H9 (cell line): ENCODE data around the gene CCDC27. TPM values are rescaled to one million over a fixed set of nuclear protein-coding genes. Genes with fewer than 3 reads are reported as not detected.

ENCODE experiments used
- DNase-seq: peaks from one replicate; pipeline ENCODE4 v3.0.0-alpha.2; 2017
- H2AFZ ChIP-seq: one replicate; pipeline ENCODE4 v1.6.1; 2013; ENCODE audit warnings: mild to moderate bottlenecking, low read length, control low read depth, moderate library complexity
- H2AK5ac ChIP-seq: 2 replicates; pipeline ENCODE4 v1.6.1; 2013; ENCODE audit warnings: low read length, control low read depth, mixed read lengths; ENCODE audit not compliant: insufficient read length
- H2BK120ac ChIP-seq: one replicate; pipeline ENCODE4 v1.6.1; 2013; ENCODE audit warnings: low read depth, mild to moderate bottlenecking, low read length, control low read depth, inconsistent platforms; ENCODE audit not compliant: poor library complexity, severe bottlenecking
- H2BK12ac ChIP-seq: 2 replicates; pipeline ENCODE4 v1.6.1; 2013; ENCODE audit warnings: low read length, control low read depth, mixed read lengths, low read depth; ENCODE audit not compliant: insufficient read length
- H2BK15ac ChIP-seq: 2 replicates; pipeline ENCODE4 v1.6.1; 2013; ENCODE audit warnings: low read depth, low read length, control low read depth
- H2BK20ac ChIP-seq: one replicate; pipeline ENCODE4 v1.6.1; 2013; ENCODE audit warnings: low read depth, mild to moderate bottlenecking, low read length, control low read depth, inconsistent platforms; ENCODE audit not compliant: poor library complexity, severe bottlenecking
- H2BK5ac ChIP-seq: 2 replicates; pipeline ENCODE4 v1.6.1; 2013; ENCODE audit warnings: low read length, control low read depth, mixed read lengths; ENCODE audit not compliant: insufficient read length
- H3K14ac ChIP-seq: 2 replicates; pipeline ENCODE4 v1.6.1; 2013; ENCODE audit warnings: low read length, control low read depth; ENCODE audit not compliant: insufficient read depth
- H3K18ac ChIP-seq: 2 replicates; pipeline ENCODE4 v1.6.1; 2013; ENCODE audit warnings: low read depth, mild to moderate bottlenecking, mixed read lengths, low read length, control low read depth; ENCODE audit not compliant: insufficient read length
- H3K23ac ChIP-seq: 2 replicates; pipeline ENCODE4 v1.6.1; 2013; ENCODE audit warnings: low read length, control low read depth, mixed read lengths, low read depth; ENCODE audit not compliant: insufficient read length
- H3K23me2 ChIP-seq: 2 replicates; pipeline ENCODE4 v1.6.1; 2013; ENCODE audit warnings: low read depth, mild to moderate bottlenecking, mixed read lengths, low read length, control low read depth; ENCODE audit not compliant: insufficient read length, poor library complexity, severe bottlenecking
- H3K27ac ChIP-seq: 2 replicates; pipeline ENCODE4 v1.5.1; 2013; ENCODE audit warnings: low read length, control low read depth, mixed read lengths, low read depth; ENCODE audit not compliant: insufficient read length
- H3K27me3 ChIP-seq: 2 replicates; pipeline ENCODE4 v1.6.1; 2013; ENCODE audit warnings: low read length, control low read depth, inconsistent platforms; ENCODE audit not compliant: insufficient read depth
- H3K4ac ChIP-seq: 2 replicates; pipeline ENCODE4 v1.6.1; 2013; ENCODE audit warnings: low read depth, mild to moderate bottlenecking, control low read depth, inconsistent platforms, low read length, moderate library complexity
- H3K4me1 ChIP-seq: 2 replicates; pipeline ENCODE4 v1.6.1; 2013; ENCODE audit warnings: low read length, control low read depth, inconsistent platforms; ENCODE audit not compliant: insufficient read depth
- H3K4me2 ChIP-seq: 2 replicates; pipeline ENCODE4 v1.6.1; 2013; ENCODE audit warnings: low read length, control low read depth, mixed read lengths; ENCODE audit not compliant: insufficient read length, insufficient read depth
- H3K56ac ChIP-seq: 2 replicates; pipeline ENCODE4 v1.6.1; 2013; ENCODE audit warnings: low read depth, mild to moderate bottlenecking, mixed read lengths, low read length, control low read depth; ENCODE audit not compliant: insufficient read length
- H3K79me1 ChIP-seq: 2 replicates; pipeline ENCODE4 v1.6.1; 2013; ENCODE audit warnings: low read depth, mild to moderate bottlenecking, moderate library complexity, low read length, control low read depth, inconsistent platforms; ENCODE audit not compliant: insufficient read depth, poor library complexity, severe bottlenecking
- H3K79me2 ChIP-seq: 2 replicates; pipeline ENCODE4 v1.6.1; 2013; ENCODE audit warnings: low read length, control low read depth, inconsistent platforms; ENCODE audit not compliant: insufficient read depth
- H3K9ac ChIP-seq: 2 replicates; pipeline ENCODE4 v1.6.1; 2013; ENCODE audit warnings: low read length, control low read depth, mixed read lengths; ENCODE audit not compliant: insufficient read length; ENCODE audit errors: extremely low read depth
- H3K9me3 ChIP-seq: one replicate; pipeline ENCODE4 v1.6.1; 2013; ENCODE audit warnings: low read depth, low read length, inconsistent platforms; ENCODE audit not compliant: control insufficient read depth
- H3T11ph ChIP-seq: one replicate; pipeline ENCODE4 v1.6.1; 2013; ENCODE audit warnings: mild to moderate bottlenecking, low read length, control low read depth, inconsistent platforms
- H4K20me1 ChIP-seq: one replicate; pipeline ENCODE4 v1.6.1; 2013; ENCODE audit not compliant: control insufficient read depth, insufficient read length, insufficient read depth
- H4K5ac ChIP-seq: 2 replicates; pipeline ENCODE4 v1.6.1; 2013; ENCODE audit warnings: low read depth, mild to moderate bottlenecking, mixed read lengths, low read length, control low read depth; ENCODE audit not compliant: insufficient read length
- H4K8ac ChIP-seq: replicated peaks from 2 replicates; pipeline ENCODE4 v1.6.1; 2013; ENCODE audit warnings: low read length, control low read depth, mixed read lengths, low read depth; ENCODE audit not compliant: insufficient read length
- H4K91ac ChIP-seq: 2 replicates; pipeline ENCODE4 v1.6.1; 2013; ENCODE audit warnings: low read depth, mild to moderate bottlenecking, moderate library complexity, mixed read lengths, low read length, control low read depth; ENCODE audit not compliant: insufficient read length
- H3K27ac Mint-ChIP-seq, 3 experiments: 2 replicates in 2 of 3; 3 replicates in 1 of 3; pipeline ENCODE4 v1.8.0; 2020 to 2021; ENCODE audit warnings: mixed read lengths in 3 of 3, mild to moderate bottlenecking in 1 of 3, moderate library complexity in 1 of 3
- H3K27me3 Mint-ChIP-seq: 2 replicates; pipeline ENCODE4 v1.8.0; 2021; ENCODE audit warnings: low read depth, mild to moderate bottlenecking, moderate library complexity, mixed read lengths
- H3K36me3 Mint-ChIP-seq, 3 experiments: 2 replicates in 2 of 3; 3 replicates in 1 of 3; pipeline ENCODE4 v1.8.0; 2020 to 2021; ENCODE audit warnings: low read depth in 3 of 3, mixed read lengths in 3 of 3; ENCODE audit not compliant: insufficient read depth in 1 of 3
- H3K4me1 Mint-ChIP-seq, 2 experiments: 2 replicates each; pipeline ENCODE4 v1.8.0; 2020; ENCODE audit warnings: mixed read lengths in 2 of 2
- H3K4me3 Mint-ChIP-seq, 2 experiments: 2 replicates in 1 of 2; 3 replicates in 1 of 2; pipeline ENCODE4 v1.8.0; 2020 to 2021; ENCODE audit warnings: mild to moderate bottlenecking in 2 of 2, mixed read lengths in 2 of 2, moderate library complexity in 1 of 2
- H3K9me3 Mint-ChIP-seq, 2 experiments: 2 replicates in 1 of 2; 3 replicates in 1 of 2; pipeline ENCODE4 v1.8.0; 2020; ENCODE audit warnings: mild to moderate bottlenecking in 2 of 2, mixed read lengths in 2 of 2, moderate library complexity in 1 of 2
- CTCF ChIP-seq: fragments of 200-600 bp; sonication (generic); conservative IDR thresholded peaks from 3 replicates; pipeline ENCODE4 v1.8.0; 2021; ENCODE audit warnings: antibody characterized with exemption, mild to moderate bottlenecking
- whole genome bisulfite sequencing: extraction: QIAGEN DNeasy Blood & Tissue Kit; methylation state at CpG from one replicate; pipeline ENCODE4 v1.1.7; 2013; ENCODE audit warnings: missing lambda C conversion rate, low lambda C conversion rate, mixed read lengths; ENCODE audit not compliant: insufficient read length; ENCODE audit errors: extremely low coverage; 5-methylcytosine and 5-hydroxymethylcytosine counted together
- total RNA-seq: library from RNA; stranded (reverse); gene quantifications from 2 replicates; pipeline ENCODE4 v1.2.1, GENCODE V29; 2021

The CCDC27 gene
- total RNA-seq, 1 experiment from 2014 or later, result not detected

- H2BK5ac ChIP-seq, result no peak overlapping the region
- Mint-ChIP-seq H3K27ac (no peak overlapping the region), H3K9me3 (no peaks in the 10 kb centered on the region), H3K4me1 (peaks cover 10 to 19% of the 10 kb centered on the region in 2 experiments), H3K36me3 (peaks cover 26 to 32% (median 31%) of the 10 kb centered on the region in 3 experiments), H3K27me3 (peaks cover 5% of the 10 kb centered on the region), H3K4me3 (no peak overlapping the region)
- H2BK20ac ChIP-seq, result no peak overlapping the region
- H3K56ac ChIP-seq, result no peak overlapping the region
- H3K4me2 ChIP-seq, result no peak overlapping the region
- H3K23me2 ChIP-seq, result peaks cover 4% of the 10 kb centered on the region
- no peak overlapping the region for H4K8ac ChIP-seq
- no peak overlapping the region for H3K9ac ChIP-seq
- H2BK12ac ChIP-seq, result no peak overlapping the region
- TF ChIP-seq CTCF, result no peak
- H3K27me3 ChIP-seq, result no peaks in the 10 kb centered on the region
- no peak overlapping the region for H2BK15ac ChIP-seq
- no peak overlapping the region for H3T11ph ChIP-seq
- no peak for DNase-seq
- H3K23ac ChIP-seq, result no peak overlapping the region
- no peak overlapping the region for H3K4ac ChIP-seq
- H3K18ac ChIP-seq, result no peak overlapping the region
- no peak overlapping the region for H2AFZ ChIP-seq
- no peaks in the 10 kb centered on the region for H4K20me1 ChIP-seq
- H4K91ac ChIP-seq, result no peak overlapping the region
- H4K5ac ChIP-seq, result no peak overlapping the region
- no peak overlapping the region; the same call in 1 of the 2 replicates for H3K14ac ChIP-seq
- H3K9me3 ChIP-seq, result no peaks in the 10 kb centered on the region
- no peak overlapping the region for H3K27ac ChIP-seq
- H2AK5ac ChIP-seq, result no peak overlapping the region
- no peaks in the 10 kb centered on the region for H3K4me1 ChIP-seq
- WGBS, result no CpG with 5 or more reads among the region's 10 CpGs
- H2BK120ac ChIP-seq, result no peak overlapping the region
- no peaks in the 10 kb centered on the region for H3K79me2 ChIP-seq
- no peaks in the 10 kb centered on the region for H3K79me1 ChIP-seq
Observed at GRCh38 chr1:3777078-3777547, 24.9 kb downstream of the CCDC27 start.
